Measurements from ENCODE around the gene CD3G.

CD3G gene

DNA sequence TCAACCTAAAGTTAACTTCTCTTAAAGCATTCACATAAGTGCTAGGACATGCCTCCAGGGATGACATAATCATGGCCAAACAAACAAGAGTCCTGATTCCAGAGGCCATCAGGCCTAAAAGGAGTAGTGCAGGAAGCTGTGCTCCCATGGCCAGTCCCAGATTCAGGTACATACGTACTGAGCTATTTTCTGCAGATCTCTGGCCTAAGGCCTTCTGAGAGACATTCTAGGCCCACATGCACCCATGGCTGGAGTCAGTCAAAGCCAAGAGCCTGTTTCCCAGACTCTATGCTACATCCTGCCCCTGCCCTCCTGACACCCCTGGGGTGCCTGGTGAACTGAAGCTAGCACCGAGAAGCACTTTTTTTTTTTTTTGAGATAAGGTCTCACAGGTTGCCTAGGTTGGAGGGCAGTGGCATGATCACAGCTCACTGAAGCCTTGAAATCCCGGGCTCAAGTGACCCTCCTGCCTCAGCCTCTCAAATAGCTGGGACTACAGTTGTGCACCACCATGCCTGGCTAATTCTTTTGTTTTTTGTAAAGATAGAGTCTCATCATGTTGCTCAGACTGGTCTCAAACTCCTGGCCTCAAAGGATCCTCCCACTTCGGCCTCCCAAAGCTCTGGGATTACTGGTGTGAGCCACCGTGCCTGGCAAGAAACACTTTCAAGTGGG lies 2.2 kb upstream of the CD3G start:
- Mint-ChIP-seq H3K9me3 (no peaks in the 10 kb centered on the region), H3K4me3 (no peak overlapping the region), H3K27me3 (peaks cover 15 to 26% of the 10 kb centered on the region in 2 donors), H3K36me3 (no peaks in the 10 kb centered on the region), H3K4me1 (peaks cover 8 to 9% of the 10 kb centered on the region in 2 donors), H3K27ac (no peak overlapping the region)
- DNase-seq (no peak), ATAC-seq (replicated peaks) (no peak)

DNA sequence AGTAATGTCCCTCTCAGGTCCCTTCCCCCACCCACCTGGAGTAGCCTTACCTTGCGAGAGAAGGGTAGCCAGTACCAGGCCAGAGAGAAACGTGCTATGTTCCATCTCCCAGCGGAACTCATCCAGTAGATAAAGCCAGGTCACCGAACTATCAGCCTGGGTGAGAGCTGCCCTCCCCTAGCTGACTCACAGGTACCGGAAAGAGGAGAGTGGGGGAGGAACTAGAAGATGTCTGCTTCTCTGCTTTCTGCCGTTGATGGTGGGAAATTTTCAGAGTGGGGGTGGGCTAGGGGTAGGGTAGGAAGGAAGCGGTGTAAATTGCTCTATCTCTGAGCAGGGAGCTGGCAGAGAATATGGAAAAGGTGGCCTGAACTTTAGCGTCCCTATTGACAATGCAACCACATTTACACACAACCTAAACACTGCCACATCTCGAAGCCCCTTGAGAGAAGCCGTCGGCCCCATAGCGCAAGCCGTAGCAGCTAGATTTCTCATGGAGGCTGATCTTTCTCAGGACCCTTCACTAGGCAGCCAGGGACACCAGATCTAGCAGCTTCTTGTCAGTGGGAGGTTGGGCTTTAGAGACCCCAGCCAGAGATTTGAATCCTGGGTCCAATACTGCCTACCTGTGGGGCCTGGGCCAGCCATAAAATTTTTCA lies 1.5 kb upstream of the CD3G start, which contains the start of gene CD3D:
Gene CD3D, minus strand, starts transcription at position 203 of the 659 bp plus-strand sequence. Its CDS starts 98 bp downstream, at position 105.
- DNase-seq (no peak), ATAC-seq (replicated peaks) (no peak)
- Mint-ChIP-seq H3K4me3 (no peak within 1 kb of the TSS), H3K27me3 (peaks cover 18 to 28% of the 10 kb centered on the region in 2 donors), H3K27ac (no peak within 1 kb of the TSS), H3K4me1 (peaks cover 8 to 9% of the 10 kb centered on the region in 2 donors), H3K9me3 (no peaks in the 10 kb centered on the region), H3K36me3 (no peaks in the 10 kb centered on the region)

DNA sequence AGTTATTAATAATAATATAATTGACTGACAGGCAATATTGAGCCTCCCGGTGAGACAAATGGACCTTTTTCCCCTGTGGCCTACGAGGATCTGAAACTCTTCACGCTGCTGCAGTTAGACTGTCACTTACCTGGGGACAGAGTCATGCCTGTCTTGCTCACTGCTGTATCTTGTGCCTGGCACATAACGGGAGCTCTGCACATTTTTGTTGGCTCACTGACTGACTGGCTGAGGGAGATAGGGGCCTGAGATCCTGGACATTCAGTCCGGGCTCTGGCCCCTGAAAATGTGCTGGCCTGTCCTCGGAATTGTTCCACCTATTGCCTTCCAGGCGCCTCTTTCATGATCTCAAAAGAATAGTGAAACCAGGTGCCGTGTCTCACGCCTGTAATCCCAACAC lies 896 bp upstream of the CD3G start:
- Mint-ChIP-seq H3K9me3 (no peaks in the 10 kb centered on the region), H3K4me3 (no peak overlapping the region), H3K27me3 (peaks cover 23 to 28% of the 10 kb centered on the region in 2 donors), H3K36me3 (no peaks in the 10 kb centered on the region), H3K4me1 (peaks cover 8% of the 10 kb centered on the region in 2 donors), H3K27ac (no peak overlapping the region)
- DNase-seq (no peak), ATAC-seq (replicated peaks) (peak; percentile 55 to 57)

DNA sequence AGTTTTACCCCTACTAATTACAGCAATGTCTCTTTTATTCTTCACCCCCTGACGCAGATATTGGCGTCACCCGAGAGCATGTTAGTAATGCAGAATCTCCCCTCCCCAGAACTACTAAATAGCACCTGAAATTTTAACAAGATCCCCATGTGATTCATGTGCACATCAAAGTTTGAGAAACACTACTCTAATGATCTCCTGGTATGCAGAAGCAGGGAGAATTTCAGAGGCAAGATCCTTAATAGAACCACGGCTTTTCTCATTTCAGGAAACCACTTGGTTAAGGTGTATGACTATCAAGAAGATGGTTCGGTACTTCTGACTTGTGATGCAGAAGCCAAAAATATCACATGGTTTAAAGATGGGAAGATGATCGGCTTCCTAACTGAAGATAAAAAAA lies 5.3 kb downstream of the CD3G start:
- Mint-ChIP-seq H3K27ac (no peak overlapping the region), H3K36me3 (no peaks in the 10 kb centered on the region), H3K9me3 (no peaks in the 10 kb centered on the region), H3K4me1 (peaks cover 0 to 3% of the 10 kb centered on the region in 2 donors), H3K4me3 (no peak overlapping the region), H3K27me3 (peaks cover 33 to 38% of the 10 kb centered on the region in 2 donors)
- ATAC-seq (replicated peaks) (no peak), DNase-seq (no peak)

DNA sequence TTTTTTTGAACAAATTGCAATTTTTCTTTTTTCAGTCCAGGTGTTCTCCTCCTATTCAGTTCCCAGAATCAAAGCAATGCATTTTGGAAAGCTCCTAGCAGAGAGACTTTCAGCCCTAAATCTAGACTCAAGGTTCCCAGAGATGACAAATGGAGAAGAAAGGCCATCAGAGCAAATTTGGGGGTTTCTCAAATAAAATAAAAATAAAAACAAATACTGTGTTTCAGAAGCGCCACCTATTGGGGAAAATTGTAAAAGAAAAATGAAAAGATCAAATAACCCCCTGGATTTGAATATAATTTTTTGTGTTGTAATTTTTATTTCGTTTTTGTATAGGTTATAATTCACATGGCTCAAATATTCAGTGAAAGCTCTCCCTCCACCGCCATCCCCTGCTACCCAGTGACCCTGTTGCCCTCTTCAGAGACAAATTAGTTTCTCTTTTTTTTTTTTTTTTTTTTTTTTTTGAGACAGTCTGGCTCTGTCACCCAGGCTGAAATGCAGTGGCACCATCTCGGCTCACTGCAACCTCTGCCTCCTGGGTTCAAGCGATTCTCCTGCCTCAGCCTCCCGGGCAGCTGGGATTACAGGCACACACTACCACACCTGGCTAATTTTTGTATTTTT lies 9.1 kb downstream of the CD3G start:
- H3K4me3 Mint-ChIP-seq: no peak overlapping the region
- ATAC-seq (replicated peaks): no peak
- no peaks in the 10 kb centered on the region for H3K36me3 Mint-ChIP-seq
- no peak overlapping the region for H3K27ac Mint-ChIP-seq
- DNase-seq: no peak
- peaks cover 11 to 20% of the 10 kb centered on the region in 2 donors for H3K27me3 Mint-ChIP-seq
- H3K4me1 Mint-ChIP-seq: peaks cover 0 to 3% of the 10 kb centered on the region in 2 donors
- H3K9me3 Mint-ChIP-seq: no peaks in the 10 kb centered on the region

DNA sequence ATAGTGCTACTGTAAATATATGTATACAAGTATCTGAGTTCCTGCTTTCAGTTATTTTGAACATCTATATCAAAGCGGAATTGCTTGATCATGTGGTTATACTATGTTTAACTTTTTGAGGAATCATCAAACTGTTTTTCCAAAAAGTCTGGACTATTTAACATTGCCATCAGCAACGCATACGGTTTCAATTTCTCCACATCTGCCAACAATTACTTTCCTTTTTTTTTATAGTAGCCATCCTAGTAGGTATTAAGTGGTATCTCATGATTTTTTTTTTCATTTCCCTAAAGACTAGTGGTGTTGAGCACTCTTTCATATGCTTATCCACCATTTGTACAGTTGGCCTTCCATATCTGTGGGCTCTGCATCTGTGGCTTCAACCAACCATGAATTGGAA lies 13.9 kb downstream of the CD3G start:
- no peaks in the 10 kb centered on the region for H3K27me3 Mint-ChIP-seq
- H3K36me3 Mint-ChIP-seq: peaks cover 6 to 12% of the 10 kb centered on the region in 2 donors
- H3K4me1 Mint-ChIP-seq: peaks cover 17 to 33% of the 10 kb centered on the region in 2 donors
- H3K9me3 Mint-ChIP-seq: peaks cover 0 to 2% of the 10 kb centered on the region in 2 donors
- H3K27ac Mint-ChIP-seq: no peak overlapping the region
- DNase-seq (no peak), ATAC-seq (replicated peaks) (no peak)
- no peak overlapping the region for H3K4me3 Mint-ChIP-seq

DNA sequence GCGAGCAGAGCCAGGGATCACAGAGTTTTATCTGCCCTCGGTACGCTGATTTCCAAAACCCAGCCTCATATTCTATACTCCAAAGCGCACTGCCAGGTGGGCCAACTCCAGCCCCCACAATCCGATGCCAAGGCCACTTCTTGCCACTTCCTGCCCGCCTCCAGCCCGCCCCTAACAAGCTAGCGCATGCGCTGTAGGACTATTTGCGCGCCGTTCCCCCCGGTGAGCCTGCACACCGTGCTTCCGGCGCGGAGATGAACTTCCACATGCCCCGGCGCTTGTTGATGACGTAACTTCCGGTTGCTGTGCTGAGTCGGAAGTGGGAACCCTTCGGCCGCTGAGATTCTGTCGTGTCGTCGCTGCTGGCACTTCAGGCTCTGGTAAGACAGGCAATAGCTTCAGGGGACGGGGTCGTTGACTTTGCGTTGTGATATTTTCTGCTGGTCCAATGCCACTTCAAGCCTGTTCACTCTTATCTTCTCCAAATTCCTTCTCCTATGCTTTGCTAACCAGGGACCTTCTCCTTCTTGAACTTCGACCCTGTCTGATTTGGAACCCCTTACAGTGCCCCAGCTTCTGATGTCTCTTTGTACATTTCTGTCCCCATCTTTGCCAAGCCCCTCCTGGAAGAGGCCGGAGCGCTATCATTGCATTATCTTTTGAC lies 15.3 kb downstream of the CD3G start, which contains the start of gene UBE4A:
Gene UBE4A, plus strand, starts transcription at position 306 of the 664 bp plus-strand sequence. CDS start 5,481 bp downstream, outside the sequence.
- ATAC-seq (replicated peaks) (peak; percentile 99), DNase-seq (peak; percentile 97)
- Mint-ChIP-seq H3K4me3 (peak within 1 kb of the TSS; percentile 93 to 96), H3K9me3 (peaks cover 0 to 2% of the 10 kb centered on the region in 2 donors), H3K4me1 (peaks cover 19 to 38% of the 10 kb centered on the region in 2 donors), H3K36me3 (peaks cover 9 to 17% of the 10 kb centered on the region in 2 donors), H3K27ac (peak within 1 kb of the TSS; percentile 96), H3K27me3 (no peaks in the 10 kb centered on the region)

DNA sequence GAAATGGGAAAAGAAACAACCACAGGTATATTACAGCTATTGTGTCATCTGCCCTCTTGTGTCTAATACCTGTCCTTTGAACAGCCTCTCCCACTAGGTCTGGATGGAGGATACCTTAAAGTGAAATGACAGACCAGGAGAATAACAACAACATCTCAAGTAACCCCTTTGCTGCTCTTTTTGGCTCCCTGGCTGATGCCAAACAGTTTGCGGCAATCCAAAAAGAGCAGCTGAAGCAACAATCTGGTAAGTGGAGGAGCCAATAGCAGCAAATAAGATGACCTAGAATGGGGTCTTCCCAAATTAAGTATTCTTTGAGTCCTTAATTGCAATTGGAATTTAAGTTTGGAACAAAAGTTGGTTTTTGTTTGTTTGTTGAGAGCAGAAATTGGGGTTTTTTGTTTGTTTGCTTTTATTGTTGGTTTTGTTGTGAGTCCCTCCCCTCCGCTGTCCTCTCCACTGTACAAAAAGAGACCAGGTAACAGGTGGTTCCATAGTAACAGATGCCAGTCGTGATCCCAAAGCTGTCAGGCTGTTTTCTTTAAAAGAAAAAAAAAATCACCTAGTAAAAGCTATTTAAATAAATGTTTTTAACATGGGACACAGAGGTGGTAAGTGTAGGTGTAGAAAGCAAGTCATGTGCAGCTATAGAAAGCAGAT lies 20.9 kb downstream of the CD3G start:
- H3K27me3 Mint-ChIP-seq: no peaks in the 10 kb centered on the region
- H3K9me3 Mint-ChIP-seq: no peaks in the 10 kb centered on the region
- no peak overlapping the region for H3K27ac Mint-ChIP-seq
- peaks cover 28 to 43% of the 10 kb centered on the region in 2 donors for H3K36me3 Mint-ChIP-seq
- H3K4me3 Mint-ChIP-seq: no peak overlapping the region
- ATAC-seq (replicated peaks) (no peak), DNase-seq (no peak)
- peaks cover 16 to 31% of the 10 kb centered on the region in 2 donors for H3K4me1 Mint-ChIP-seq

DNA sequence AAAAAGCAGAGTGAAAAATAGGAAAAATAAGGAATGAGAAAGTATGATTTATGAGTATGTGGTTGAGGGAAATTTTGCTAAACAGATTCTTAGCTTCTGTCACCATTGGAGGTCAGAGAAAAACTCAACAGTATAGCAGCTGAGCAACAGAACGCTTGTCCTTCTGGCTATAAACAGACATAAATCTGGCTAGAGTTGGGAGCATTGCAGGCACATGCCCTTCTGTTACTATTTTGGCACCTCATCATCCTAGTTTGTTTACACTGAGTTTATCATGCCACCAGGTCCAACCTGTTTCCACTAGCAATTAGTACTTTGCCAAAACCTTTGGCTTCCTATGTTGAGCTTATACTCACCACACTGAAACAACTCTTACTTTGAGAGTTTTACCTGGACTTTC lies 22.1 kb downstream of the CD3G start:
- ATAC-seq (replicated peaks) (no peak), DNase-seq (no peak)
- H3K36me3 Mint-ChIP-seq: peaks cover 31 to 47% of the 10 kb centered on the region in 2 donors
- H3K4me1 Mint-ChIP-seq: peaks cover 16 to 23% of the 10 kb centered on the region in 2 donors
- H3K27ac Mint-ChIP-seq: no peak overlapping the region
- H3K9me3 Mint-ChIP-seq: no peaks in the 10 kb centered on the region
- no peaks in the 10 kb centered on the region for H3K27me3 Mint-ChIP-seq
- H3K4me3 Mint-ChIP-seq: no peak overlapping the region

DNA sequence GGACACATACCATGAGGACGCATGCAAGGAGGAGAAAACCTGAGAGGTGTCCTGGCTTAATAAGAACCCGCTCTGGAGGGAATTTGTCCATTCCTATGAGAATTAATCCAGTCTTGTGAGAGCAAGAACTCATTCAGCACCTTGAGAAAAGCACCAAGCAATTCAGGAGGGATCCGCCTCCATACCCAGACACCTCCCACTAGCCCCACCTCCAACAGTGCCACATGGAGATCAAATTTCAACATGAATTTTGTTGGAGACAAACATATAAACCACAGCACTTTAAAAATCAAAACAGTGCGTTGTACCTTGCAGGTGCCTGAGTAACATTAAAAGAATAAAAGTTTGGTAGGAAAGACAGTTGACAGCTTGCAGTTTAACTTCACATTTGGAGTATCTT lies 26.6 kb downstream of the CD3G start:
- Mint-ChIP-seq H3K27me3 (no peaks in the 10 kb centered on the region), H3K36me3 (peaks cover 48 to 66% of the 10 kb centered on the region in 2 donors), H3K27ac (no peak overlapping the region), H3K4me3 (no peak overlapping the region), H3K9me3 (no peaks in the 10 kb centered on the region), H3K4me1 (no peaks in the 10 kb centered on the region)
- DNase-seq: no peak
- no peak for ATAC-seq (replicated peaks)

DNA sequence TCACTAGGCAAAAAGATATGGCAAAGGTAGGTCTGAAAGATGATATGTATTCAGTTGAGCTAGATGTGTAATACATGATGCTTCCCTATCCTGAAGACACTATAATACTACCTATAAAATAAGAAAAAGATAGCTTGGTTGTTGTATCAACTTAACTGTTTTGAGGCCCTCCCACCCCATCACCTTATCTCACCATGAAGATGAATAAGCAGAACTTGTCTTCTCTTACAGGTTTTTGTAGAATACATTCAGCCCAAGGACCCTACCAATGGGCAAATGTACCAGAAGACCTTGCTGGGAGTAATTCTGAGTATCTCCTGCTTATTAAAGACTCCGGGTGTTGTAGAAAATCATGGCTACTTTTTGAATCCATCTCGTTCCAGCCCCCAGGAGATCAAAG lies 29.1 kb downstream of the CD3G start:
- Mint-ChIP-seq H3K4me3 (no peak overlapping the region), H3K27me3 (no peaks in the 10 kb centered on the region), H3K27ac (no peak overlapping the region), H3K4me1 (no peaks in the 10 kb centered on the region), H3K36me3 (peaks cover 42 to 65% of the 10 kb centered on the region in 2 donors), H3K9me3 (no peaks in the 10 kb centered on the region)
- DNase-seq (no peak), ATAC-seq (replicated peaks) (no peak)

DNA sequence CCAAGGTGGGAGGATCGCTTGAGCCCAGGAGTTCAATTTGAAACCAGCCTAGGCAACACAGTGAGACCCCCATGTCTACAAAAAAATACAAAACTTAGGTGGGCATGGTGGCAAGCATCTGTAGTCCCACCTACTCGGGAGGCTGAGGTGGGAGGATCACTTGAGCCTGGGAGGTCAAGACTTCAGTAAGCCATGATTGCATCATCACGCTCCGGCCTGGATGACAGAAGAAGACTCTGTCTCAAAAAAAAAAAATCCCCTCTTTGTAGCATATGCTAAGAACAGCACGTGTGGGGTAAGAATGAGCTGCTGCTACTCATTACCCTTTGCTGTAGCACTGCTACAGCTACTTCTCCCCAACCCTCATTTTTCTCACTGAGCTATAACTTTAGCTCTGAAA lies 29.7 kb downstream of the CD3G start:
- ATAC-seq (replicated peaks) (no peak), DNase-seq (no peak)
- no peak overlapping the region for H3K27ac Mint-ChIP-seq
- no peaks in the 10 kb centered on the region for H3K27me3 Mint-ChIP-seq
- H3K36me3 Mint-ChIP-seq: peaks cover 44 to 59% of the 10 kb centered on the region in 2 donors
- no peaks in the 10 kb centered on the region for H3K9me3 Mint-ChIP-seq
- H3K4me3 Mint-ChIP-seq: no peak overlapping the region
- no peaks in the 10 kb centered on the region for H3K4me1 Mint-ChIP-seq

DNA sequence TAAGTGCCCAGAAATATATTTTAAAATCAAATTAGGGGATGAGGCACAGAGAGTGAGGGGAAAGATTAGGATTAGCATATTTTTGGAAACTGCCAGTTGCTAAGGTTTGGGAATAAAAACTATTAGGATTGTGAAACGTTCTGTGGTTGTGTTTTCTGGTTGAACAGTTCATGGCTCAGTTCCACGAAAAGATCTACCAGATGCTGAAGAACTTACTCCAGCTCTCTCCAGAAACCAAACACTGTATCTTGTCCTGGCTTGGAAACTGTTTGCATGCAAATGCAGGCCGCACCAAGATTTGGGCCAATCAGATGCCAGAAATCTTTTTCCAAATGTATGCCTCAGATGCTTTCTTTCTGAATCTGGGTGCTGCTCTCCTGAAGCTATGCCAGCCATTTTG lies 30.6 kb downstream of the CD3G start:
- ATAC-seq (replicated peaks) (no peak), DNase-seq (no peak)
- Mint-ChIP-seq H3K27ac (no peak overlapping the region), H3K4me1 (no peaks in the 10 kb centered on the region), H3K4me3 (no peak overlapping the region), H3K9me3 (no peaks in the 10 kb centered on the region), H3K27me3 (no peaks in the 10 kb centered on the region), H3K36me3 (peaks cover 46 to 56% of the 10 kb centered on the region in 2 donors)

DNA sequence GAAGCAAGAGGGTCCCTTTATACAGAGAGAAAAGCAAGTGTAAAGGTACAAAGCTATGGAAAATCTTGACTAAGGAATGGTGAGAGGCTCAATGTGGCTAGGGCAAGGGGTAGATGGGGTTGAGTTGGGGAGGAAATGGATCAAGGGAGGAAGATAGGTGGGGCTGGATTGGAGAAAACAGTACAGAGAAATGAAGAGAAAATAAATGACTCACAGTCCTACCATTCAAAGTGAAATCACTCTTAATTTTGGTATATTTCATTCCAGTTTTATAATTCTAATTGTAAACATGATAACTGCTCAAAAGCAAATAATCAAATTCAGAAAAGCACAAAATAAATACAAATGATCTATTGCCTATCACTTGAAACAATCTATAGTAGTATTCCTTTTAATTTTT lies 31.8 kb downstream of the CD3G start:
- Mint-ChIP-seq H3K36me3 (peaks cover 49 to 56% of the 10 kb centered on the region in 2 donors), H3K27me3 (no peaks in the 10 kb centered on the region)
- DNase-seq: no peak

More for the DNA sequence above, 31.8 kb downstream of the CD3G start:
- no peak for ATAC-seq (replicated peaks)
- Mint-ChIP-seq H3K27ac (no peak overlapping the region), H3K9me3 (no peaks in the 10 kb centered on the region), H3K4me1 (no peaks in the 10 kb centered on the region), H3K4me3 (no peak overlapping the region)

Data from stimulated activated naive B cell treated with anti-CD40 and anti-IgM and Interleukin-4, amounts not matched to agents 10 μg/mL and 1 μg/mL and 100 μg/mL, for 72 hours (primary cell).